Gastrocnemius medialis (tissue), 4 donors: Measurements from ENCODE around the gene ASCC1. TPM values are rescaled to one million over a fixed set of nuclear protein-coding genes. Genes with fewer than 3 reads are reported as not detected.

Experiments used
- ATAC-seq, 2 donors: fragments of 150-250 bp; one replicate each; pipeline ENCODE4 v1.9.1; 2016
- DNase-seq, 2 donors: peaks; one replicate each; pipeline ENCODE4 v3.0.0-alpha.2; 2019
- H3K27ac ChIP-seq, 4 donors: fragments of 200-600 bp; sonication (generic); 1 replicate in 1 of 4; 2 replicates in 3 of 4; pipeline ENCODE4 v1.5.1; 2016 to 2018; ENCODE audit warnings: mild to moderate bottlenecking in 2 of 4, moderate library complexity in 1 of 4
- H3K27me3 ChIP-seq, 3 donors: fragments of 200-600 bp; sonication (generic) in 2 of 3; 1 replicate in 1 of 3; 2 replicates in 2 of 3; pipeline versions ENCODE4 v1.5.1 to v1.6.0; 2016 to 2019; ENCODE audit warnings: mild to moderate bottlenecking in 1 of 3, moderate library complexity in 1 of 3
- H3K36me3 ChIP-seq, 2 donors: fragments of 200-600 bp; sonication (generic) in 1 of 2; one replicate each; pipeline ENCODE4 v1.5.1; 2017 to 2018
- H3K4me1 ChIP-seq, 2 donors: fragments of 200-600 bp; sonication (generic) in 1 of 2; one replicate each; pipeline ENCODE4 v1.5.1; 2016 to 2017; ENCODE audit warnings: mild to moderate bottlenecking in 2 of 2
- H3K4me3 ChIP-seq, 4 donors: fragments of 200-600 bp; sonication (generic) in 3 of 4; 1 replicate in 1 of 4; 2 replicates in 3 of 4; pipeline ENCODE4 v1.5.1; 2016 to 2019; ENCODE audit warnings: mild to moderate bottlenecking in 2 of 4
- H3K9me3 ChIP-seq, 3 donors: fragments of 200-600 bp; sonication (generic) in 2 of 3; 1 replicate in 1 of 3; 2 replicates in 2 of 3; pipeline ENCODE4 v1.5.1; 2016 to 2019
- CTCF ChIP-seq, 5 experiments: fragments of 450-650 bp in 3 of 5; fragments of 200-600 bp in 2 of 5; sonication (generic) in 2 of 5; IDR thresholded peaks in 4 of 5; conservative IDR thresholded peaks in 1 of 5; 1 replicate in 4 of 5; 2 replicates in 1 of 5; pipeline ENCODE4 v1.5.1; 2016 to 2019; ENCODE audit warnings: antibody characterized with exemption in 5 of 5, mild to moderate bottlenecking in 3 of 5, moderate library complexity in 3 of 5
- POLR2A ChIP-seq, 2 donors: fragments of 450-650 bp; IDR thresholded peaks; one replicate each; pipeline ENCODE4 v1.6.1; 2017; ENCODE audit warnings: antibody characterized with exemption in 2 of 2, mild to moderate bottlenecking in 2 of 2, moderate library complexity in 2 of 2
- in situ Hi-C, 4 donors: fragments of 200-750 bp; cut with MboI; loops; one replicate each; pipeline versions ENCODE4 v1.15.0 to v1.8.0; 2017; ENCODE audit warnings: low sequenced_read_pairs in 4 of 4
- intact Hi-C: fragments of 100-400 bp; cut with DNase I; formaldehyde crosslinking; loops from one replicate; pipeline ENCODE4 v1.15.1; 2023; ENCODE audit warnings: low total_unique reads
- total RNA-seq, 4 donors: library from RNA; depleted of rRNA; stranded (reverse); fragments of >200 nt; gene quantifications; one replicate each; pipeline versions ENCODE4 v1.1.0 to v1.2.3, GENCODE V29; 2016

ASCC1 gene
- total RNA-seq, 4 donors from 2014 or later: 26.1 to 31.1 (median 29.6) TPM

GRCh38 chr10:72080042-72080975 is 135.8 kb downstream of the ASCC1 start:
- no peak for DNase-seq
- no peak overlapping the region for H3K4me3 ChIP-seq
- intact Hi-C loops: no loop called here
- ATAC-seq: no peak
- in situ Hi-C loops: no loop called here
- H3K9me3 ChIP-seq: no peaks in the 10 kb centered on the region
- no peaks in the 10 kb centered on the region for H3K4me1 ChIP-seq
- H3K36me3 ChIP-seq: no peaks in the 10 kb centered on the region
- no peak overlapping the region for H3K27ac ChIP-seq
- no peaks in the 10 kb centered on the region for H3K27me3 ChIP-seq
- TF ChIP-seq CTCF (IDR thresholded peaks at IDR 0.05 in 4 of 5, conservative IDR thresholded peaks at IDR 0.05 in 1 of 5) (no peak), POLR2A (IDR thresholded peaks at IDR 0.05) (no peak)

GRCh38 chr10:72079356-72079755 is 136.7 kb downstream of the ASCC1 start:
- TF ChIP-seq POLR2A (IDR thresholded peaks at IDR 0.05) (no peak), CTCF (IDR thresholded peaks at IDR 0.05 in 4 of 5, conservative IDR thresholded peaks at IDR 0.05 in 1 of 5) (no peak)
- DNase-seq: no peak
- Histone ChIP-seq H3K4me1 (no peaks in the 10 kb centered on the region), H3K36me3 (no peaks in the 10 kb centered on the region), H3K27me3 (no peaks in the 10 kb centered on the region), H3K27ac (no peak overlapping the region), H3K9me3 (no peaks in the 10 kb centered on the region), H3K4me3 (no peak overlapping the region)
- intact Hi-C loops: no loop called here
- ATAC-seq: no peak
- in situ Hi-C loops: no loop called here

GRCh38 chr10:72077275-72077990 is 138.6 kb downstream of the ASCC1 start:
- DNase-seq (no peak), ATAC-seq (no peak)
- Histone ChIP-seq H3K27me3 (no peaks in the 10 kb centered on the region), H3K4me1 (no peaks in the 10 kb centered on the region), H3K9me3 (no peaks in the 10 kb centered on the region), H3K36me3 (no peaks in the 10 kb centered on the region), H3K27ac (no peak overlapping the region), H3K4me3 (no peak overlapping the region)
- in situ Hi-C loops: no loop called here
- intact Hi-C loops: no loop called here
- TF ChIP-seq CTCF (IDR thresholded peaks at IDR 0.05 in 4 of 5, conservative IDR thresholded peaks at IDR 0.05 in 1 of 5) (no peak), POLR2A (IDR thresholded peaks at IDR 0.05) (no peak)

- no peak for ATAC-seq
- intact Hi-C loops (no loop called here), in situ Hi-C loops (no loop called here)
Measured at GRCh38 chr10:72076756-72077155, 139.3 kb downstream of the ASCC1 start.

More at GRCh38 chr10:72076756-72077155, 139.3 kb downstream of the ASCC1 start:
- DNase-seq: no peak
- TF ChIP-seq CTCF (IDR thresholded peaks at IDR 0.05 in 4 of 5, conservative IDR thresholded peaks at IDR 0.05 in 1 of 5): no peak
- no peak for TF ChIP-seq POLR2A (IDR thresholded peaks at IDR 0.05)
- Histone ChIP-seq H3K27ac (no peak overlapping the region), H3K4me1 (no peaks in the 10 kb centered on the region), H3K9me3 (no peaks in the 10 kb centered on the region), H3K36me3 (no peaks in the 10 kb centered on the region), H3K27me3 (no peaks in the 10 kb centered on the region), H3K4me3 (no peak overlapping the region)
